Measurements from ENCODE around the gene THUMPD1. TPM values are rescaled to one million over a fixed set of nuclear protein-coding genes. Genes with fewer than 3 reads are reported as not detected.
"Not testable (repeated sequence)": the region's sequence is repeated elsewhere in the genome, so short reads cannot be mapped to it uniquely, and the experiment has no call there.

The THUMPD1 gene
- total RNA-seq, 1 donor from 2014 or later = 88.6 TPM

DNA sequence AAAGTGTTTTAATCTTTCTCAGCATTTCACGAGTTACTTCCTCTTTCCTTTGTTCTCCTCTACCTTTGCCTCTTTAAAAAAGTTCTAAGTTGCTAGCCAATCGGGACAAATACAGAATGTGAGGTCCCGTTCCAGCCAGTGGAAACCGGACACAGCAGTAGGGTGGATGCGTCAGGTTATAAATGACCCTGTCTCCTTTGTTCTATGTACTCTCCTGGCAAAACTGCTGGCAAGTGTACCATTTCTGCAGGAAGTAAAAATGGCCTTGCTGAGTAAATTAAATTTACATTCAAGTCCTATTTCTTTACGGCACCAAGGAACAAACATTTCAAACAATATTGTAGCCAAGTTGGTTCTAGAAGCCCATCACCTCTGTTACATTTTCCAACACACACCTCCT, 47.5 kb downstream of the THUMPD1 start:
- DNase-seq (ENCODE audit: low read depth) = not testable (repeated sequence)

DNA sequence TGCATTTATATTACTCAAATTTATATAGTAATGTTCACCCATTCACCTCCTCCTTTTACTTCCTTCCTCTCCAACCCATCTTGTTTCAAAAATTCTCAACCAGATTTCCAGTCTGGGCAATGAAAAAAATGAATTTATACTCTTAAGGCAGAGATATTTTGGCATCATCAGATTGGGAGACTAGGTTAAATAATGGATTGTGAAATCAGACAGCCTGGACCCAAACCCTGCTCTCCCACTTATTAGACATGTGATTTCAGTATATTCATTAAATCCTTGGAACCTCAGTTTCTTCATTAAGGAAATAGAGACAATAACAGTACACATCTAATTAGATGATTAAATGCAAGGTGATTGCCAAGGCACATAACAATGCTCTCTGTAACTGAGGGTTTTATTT, 52.0 kb downstream of the THUMPD1 start:
- no peak for DNase-seq (ENCODE audit: low read depth)

GRCh38 chr16:20683812-20684211, 57.8 kb downstream of the THUMPD1 start:
- DNase-seq (ENCODE audit: low read depth) = no peak

Other genes starting within 250 kb of the THUMPD1 start
- 14.2 TPM in 1 of 2 replicates, not detected in the other for gene ACSM2B, start 165.5 kb downstream of the THUMPD1 start, total RNA-seq
- gene ACSM1, start 44.1 kb downstream of the THUMPD1 start, total RNA-seq = 0.99 and 1.2 TPM in 2 replicates
- 8.5 and 34.6 TPM in 2 replicates for gene ACSM3, start 22.2 kb upstream of the THUMPD1 start, total RNA-seq
- gene ERI2, start 64.7 kb upstream of the THUMPD1 start, total RNA-seq = 24.3 and 29.9 TPM in 2 replicates
- 3.8 and 4.2 TPM in 2 replicates for gene REXO5, start 64.7 kb upstream of the THUMPD1 start, total RNA-seq
- gene DCUN1D3, start 158.5 kb upstream of the THUMPD1 start, total RNA-seq = 31.2 and 39.2 TPM in 2 replicates
- gene LYRM1, start 159.0 kb upstream of the THUMPD1 start, total RNA-seq = 70.7 and 89.3 TPM in 2 replicates

Measured in renal cortical epithelial cell (primary cell).